Central memory CD8-positive, alpha-beta T cell (primary cell): ENCODE results near the gene KLKB1.

Experiments
- ATAC-seq: fragments of 150-1000 bp; cut with Tn5 transposase; replicated peaks from 2 replicates; pipeline ENCODE4 v1.10.0; 2022; ENCODE audit warnings: mild to moderate bottlenecking, moderate FRiP score, moderate number of reproducible peaks; ENCODE audit not compliant: poor library complexity, severe bottlenecking; ENCODE audit errors: extremely low read depth
- DNase-seq, 2 donors: peaks; one replicate each; pipeline ENCODE4 v3.0.0; 2021; ENCODE audit warnings: low spot score in 2 of 2
- H3K27ac Mint-ChIP-seq: one replicate; pipeline ENCODE4 v1.8.0; 2022; ENCODE audit warnings: low read depth, mild to moderate bottlenecking, moderate library complexity, mixed read lengths
- H3K27me3 Mint-ChIP-seq: one replicate; pipeline ENCODE4 v1.8.0; 2022; ENCODE audit warnings: mixed read lengths
- H3K36me3 Mint-ChIP-seq: one replicate; pipeline ENCODE4 v1.8.0; 2022; ENCODE audit warnings: mild to moderate bottlenecking, moderate library complexity, mixed read lengths; ENCODE audit not compliant: insufficient read depth
- H3K4me1 Mint-ChIP-seq: one replicate; pipeline ENCODE4 v1.8.0; 2022; ENCODE audit warnings: mixed read lengths
- H3K4me3 Mint-ChIP-seq: one replicate; pipeline ENCODE4 v1.8.0; 2022; ENCODE audit warnings: mild to moderate bottlenecking, moderate library complexity, mixed read lengths
- H3K9me3 Mint-ChIP-seq: one replicate; pipeline ENCODE4 v1.8.0; 2022; ENCODE audit warnings: mixed read lengths

Gene KLKB1

GRCh38 chr4:186286581-186286980 is 59.3 kb downstream of the KLKB1 start:
- ATAC-seq (no peak), DNase-seq (no peak)
- Mint-ChIP-seq H3K4me1 (no peaks in the 10 kb centered on the region), H3K36me3 (no peaks in the 10 kb centered on the region), H3K27me3 (peaks cover 50% of the 10 kb centered on the region), H3K9me3 (no peaks in the 10 kb centered on the region), H3K4me3 (no peak overlapping the region), H3K27ac (no peak overlapping the region)

GRCh38 chr4:186291256-186291890 is 64.1 kb downstream of the KLKB1 start:
- Mint-ChIP-seq H3K27ac (no peak overlapping the region), H3K4me3 (no peak overlapping the region), H3K36me3 (peaks cover 1% of the 10 kb centered on the region), H3K4me1 (no peaks in the 10 kb centered on the region), H3K9me3 (no peaks in the 10 kb centered on the region), H3K27me3 (peaks cover 61% of the 10 kb centered on the region)
- ATAC-seq (no peak), DNase-seq (no peak)

GRCh38 chr4:186294160-186294559 is 66.9 kb downstream of the KLKB1 start:
- ATAC-seq (no peak), DNase-seq (no peak)
- peaks cover 1% of the 10 kb centered on the region for H3K36me3 Mint-ChIP-seq
- H3K9me3 Mint-ChIP-seq, result no peaks in the 10 kb centered on the region
- H3K4me3 Mint-ChIP-seq, result no peak overlapping the region
- peaks cover 69% of the 10 kb centered on the region for H3K27me3 Mint-ChIP-seq
- H3K4me1 Mint-ChIP-seq, result no peaks in the 10 kb centered on the region
- H3K27ac Mint-ChIP-seq, result no peak overlapping the region

- Mint-ChIP-seq H3K27ac (no peak overlapping the region), H3K36me3 (peaks cover 1% of the 10 kb centered on the region), H3K4me1 (no peaks in the 10 kb centered on the region), H3K9me3 (no peaks in the 10 kb centered on the region), H3K27me3 (peaks cover 60% of the 10 kb centered on the region), H3K4me3 (no peak overlapping the region)
- DNase-seq, result no peak
- ATAC-seq, result no peak
Measured at GRCh38 chr4:186296481-186296880, 69.2 kb downstream of the KLKB1 start.

- ATAC-seq, result no peak
- Mint-ChIP-seq H3K27ac (no peak overlapping the region), H3K4me3 (no peak overlapping the region), H3K4me1 (no peaks in the 10 kb centered on the region), H3K9me3 (no peaks in the 10 kb centered on the region), H3K36me3 (peaks cover 1% of the 10 kb centered on the region), H3K27me3 (peaks cover 53% of the 10 kb centered on the region)
- DNase-seq, result no peak
Measured at GRCh38 chr4:186297013-186297645, 69.8 kb downstream of the KLKB1 start.

GRCh38 chr4:186298031-186298647 is 70.8 kb downstream of the KLKB1 start:
- no peak overlapping the region for H3K27ac Mint-ChIP-seq
- H3K4me3 Mint-ChIP-seq, result no peak overlapping the region
- ATAC-seq, result no peak
- peaks cover 1% of the 10 kb centered on the region for H3K36me3 Mint-ChIP-seq
- DNase-seq, result no peak
- no peaks in the 10 kb centered on the region for H3K9me3 Mint-ChIP-seq
- peaks cover 50% of the 10 kb centered on the region for H3K27me3 Mint-ChIP-seq
- H3K4me1 Mint-ChIP-seq, result no peaks in the 10 kb centered on the region

- ATAC-seq (no peak), DNase-seq (no peak)
- no peak overlapping the region for H3K4me3 Mint-ChIP-seq
- no peak overlapping the region for H3K27ac Mint-ChIP-seq
- no peaks in the 10 kb centered on the region for H3K9me3 Mint-ChIP-seq
- H3K36me3 Mint-ChIP-seq, result peaks cover 1% of the 10 kb centered on the region
- H3K4me1 Mint-ChIP-seq, result no peaks in the 10 kb centered on the region
- H3K27me3 Mint-ChIP-seq, result peaks cover 50% of the 10 kb centered on the region
Measured at GRCh38 chr4:186299291-186299690, 72.0 kb downstream of the KLKB1 start.

GRCh38 chr4:186300659-186301390 is 73.5 kb downstream of the KLKB1 start:
- Mint-ChIP-seq H3K27ac (no peak overlapping the region), H3K4me1 (no peaks in the 10 kb centered on the region), H3K9me3 (no peaks in the 10 kb centered on the region), H3K27me3 (peaks cover 65% of the 10 kb centered on the region), H3K36me3 (no peaks in the 10 kb centered on the region), H3K4me3 (no peak overlapping the region)
- no peak for DNase-seq
- ATAC-seq, result no peak

- ATAC-seq (no peak), DNase-seq (no peak)
- H3K9me3 Mint-ChIP-seq, result no peaks in the 10 kb centered on the region
- peaks cover 67% of the 10 kb centered on the region for H3K27me3 Mint-ChIP-seq
- no peaks in the 10 kb centered on the region for H3K36me3 Mint-ChIP-seq
- no peak overlapping the region for H3K27ac Mint-ChIP-seq
- H3K4me1 Mint-ChIP-seq, result no peaks in the 10 kb centered on the region
- H3K4me3 Mint-ChIP-seq, result no peak overlapping the region
Measured at GRCh38 chr4:186304216-186304615, 76.9 kb downstream of the KLKB1 start.

GRCh38 chr4:186304866-186305505 is 77.7 kb downstream of the KLKB1 start:
- no peak for DNase-seq
- H3K27ac Mint-ChIP-seq, result no peak overlapping the region
- no peak for ATAC-seq
- no peaks in the 10 kb centered on the region for H3K4me1 Mint-ChIP-seq
- H3K27me3 Mint-ChIP-seq, result peaks cover 62% of the 10 kb centered on the region
- no peak overlapping the region for H3K4me3 Mint-ChIP-seq
- no peaks in the 10 kb centered on the region for H3K9me3 Mint-ChIP-seq
- no peaks in the 10 kb centered on the region for H3K36me3 Mint-ChIP-seq

- Mint-ChIP-seq H3K4me1 (no peaks in the 10 kb centered on the region), H3K36me3 (no peaks in the 10 kb centered on the region), H3K4me3 (no peak overlapping the region), H3K9me3 (no peaks in the 10 kb centered on the region), H3K27me3 (peaks cover 65% of the 10 kb centered on the region), H3K27ac (no peak overlapping the region)
- no peak for ATAC-seq
- DNase-seq, result no peak
Measured at GRCh38 chr4:186307497-186307896, 80.2 kb downstream of the KLKB1 start.

GRCh38 chr4:186307916-186308315 is 80.6 kb downstream of the KLKB1 start:
- DNase-seq (no peak), ATAC-seq (no peak)
- H3K27me3 Mint-ChIP-seq, result peaks cover 61% of the 10 kb centered on the region
- H3K4me3 Mint-ChIP-seq, result no peak overlapping the region
- H3K4me1 Mint-ChIP-seq, result no peaks in the 10 kb centered on the region
- no peaks in the 10 kb centered on the region for H3K9me3 Mint-ChIP-seq
- no peaks in the 10 kb centered on the region for H3K36me3 Mint-ChIP-seq
- H3K27ac Mint-ChIP-seq, result no peak overlapping the region
